WERI-Rb-1 (cell line): ENCODE data around the gene SNCB.

ENCODE experiments used
- DNase-seq: peaks from one replicate; pipeline ENCODE4 v3.0.0-alpha.2; 2020
- H3K27ac ChIP-seq: fragments of 250-450 bp; sonication (Bioruptor Pico); 2 replicates; pipeline ENCODE4 v1.5.1; 2020; ENCODE audit warnings: mild to moderate bottlenecking, moderate library complexity
- H3K27me3 ChIP-seq: fragments of 250-450 bp; sonication (Bioruptor Pico); 2 replicates; pipeline ENCODE4 v1.5.1; 2021; ENCODE audit warnings: mild to moderate bottlenecking, low read depth, moderate library complexity; ENCODE audit not compliant: insufficient read depth, severe bottlenecking
- H3K36me3 ChIP-seq: fragments of 250-450 bp; sonication (Bioruptor Pico); 2 replicates; pipeline ENCODE4 v1.5.1; 2020; ENCODE audit warnings: mild to moderate bottlenecking, moderate library complexity
- H3K4me3 ChIP-seq: 2 replicates; pipeline ENCODE4 v1.5.1; 2011; ENCODE audit warnings: low read depth, mild to moderate bottlenecking, control low read depth, low read length
- H3K9me3 ChIP-seq: fragments of 250-450 bp; sonication (Bioruptor Pico); 2 replicates; pipeline ENCODE4 v1.5.1; 2021; ENCODE audit warnings: mild to moderate bottlenecking, moderate library complexity; ENCODE audit not compliant: severe bottlenecking
- CTCF ChIP-seq: IDR thresholded peaks from 2 replicates; pipeline ENCODE4 v1.5.1; 2011; ENCODE audit warnings: low read depth, mild to moderate bottlenecking, control low read depth, inconsistent platforms, low read length

SNCB gene

GRCh38 chr5:176639208-176639607 is 8.9 kb upstream of the SNCB start:
- Histone ChIP-seq H3K4me3 (no peak overlapping the region), H3K9me3 (no peaks in the 10 kb centered on the region), H3K27ac (no peak overlapping the region), H3K27me3 (no peaks in the 10 kb centered on the region), H3K36me3 (no peaks in the 10 kb centered on the region)
- TF ChIP-seq CTCF = no peak
- DNase-seq = no peak

GRCh38 chr5:176638437-176638836 is 8.1 kb upstream of the SNCB start:
- Histone ChIP-seq H3K27ac (no peak overlapping the region), H3K9me3 (no peaks in the 10 kb centered on the region), H3K27me3 (no peaks in the 10 kb centered on the region), H3K36me3 (no peaks in the 10 kb centered on the region), H3K4me3 (no peak overlapping the region)
- TF ChIP-seq CTCF = no peak
- DNase-seq = no peak

- H3K27me3 ChIP-seq = no peaks in the 10 kb centered on the region
- no peak for DNase-seq
- no peaks in the 10 kb centered on the region for H3K36me3 ChIP-seq
- H3K27ac ChIP-seq = no peak overlapping the region
- no peaks in the 10 kb centered on the region for H3K9me3 ChIP-seq
- TF ChIP-seq CTCF = no peak
- no peak overlapping the region for H3K4me3 ChIP-seq
Observed at GRCh38 chr5:176637556-176637955, 7.2 kb upstream of the SNCB start.

- no peak for TF ChIP-seq CTCF
- DNase-seq = no peak
- no peaks in the 10 kb centered on the region for H3K36me3 ChIP-seq
- no peak overlapping the region for H3K27ac ChIP-seq
- H3K9me3 ChIP-seq = no peaks in the 10 kb centered on the region
- H3K4me3 ChIP-seq = no peak overlapping the region
- no peaks in the 10 kb centered on the region for H3K27me3 ChIP-seq
Observed at GRCh38 chr5:176636426-176636825, 6.1 kb upstream of the SNCB start.

GRCh38 chr5:176633598-176633997 is 3.3 kb upstream of the SNCB start:
- no peak for DNase-seq
- Histone ChIP-seq H3K4me3 (no peak overlapping the region), H3K27me3 (peaks cover 7% of the 10 kb centered on the region), H3K36me3 (no peaks in the 10 kb centered on the region), H3K27ac (no peak overlapping the region), H3K9me3 (no peaks in the 10 kb centered on the region)
- no peak for TF ChIP-seq CTCF

- no peaks in the 10 kb centered on the region for H3K9me3 ChIP-seq
- DNase-seq = no peak
- H3K4me3 ChIP-seq = no peak overlapping the region
- H3K27me3 ChIP-seq = peaks cover 7% of the 10 kb centered on the region
- TF ChIP-seq CTCF = no peak
- no peak overlapping the region for H3K27ac ChIP-seq
- no peaks in the 10 kb centered on the region for H3K36me3 ChIP-seq
Observed at GRCh38 chr5:176632745-176633144, 2.4 kb upstream of the SNCB start.
